Mesenchymal stem cell (in vitro differentiated cells and primary cell): ENCODE measurements around the gene SELENOF.
"Not testable (repeated sequence)": the region's sequence is repeated elsewhere in the genome, so short reads cannot be mapped to it uniquely, and the experiment has no call there.

ENCODE experiments used
- DNase-seq: peaks from one replicate; pipeline ENCODE4 v3.0.0-alpha.2; 2013
- H2AFZ ChIP-seq: one replicate; pipeline ENCODE4 v1.6.1; 2013; ENCODE audit warnings: low read depth, mild to moderate bottlenecking, control low read depth, inconsistent platforms, low read length, moderate library complexity
- H2AK5ac ChIP-seq: 2 replicates; pipeline ENCODE4 v1.6.1; 2013; ENCODE audit warnings: low read length, moderate library complexity, mild to moderate bottlenecking, inconsistent platforms; ENCODE audit not compliant: severe bottlenecking
- H2BK120ac ChIP-seq: one replicate; pipeline ENCODE4 v1.6.1; 2013; ENCODE audit warnings: low read depth, mild to moderate bottlenecking, inconsistent platforms, low read length, moderate library complexity
- H2BK12ac ChIP-seq, 2 experiments: one replicate each; pipeline ENCODE4 v1.6.1; 2013; ENCODE audit warnings: inconsistent platforms in 2 of 2, low read length in 2 of 2, mild to moderate bottlenecking in 2 of 2, moderate library complexity in 2 of 2, control low read depth in 1 of 2
- H2BK15ac ChIP-seq: one replicate; pipeline ENCODE4 v1.6.1; 2013; ENCODE audit warnings: mild to moderate bottlenecking, low read depth, inconsistent platforms; ENCODE audit not compliant: poor library complexity, severe bottlenecking
- H2BK5ac ChIP-seq: 2 replicates; pipeline ENCODE4 v1.6.1; 2013; ENCODE audit warnings: low read depth, mild to moderate bottlenecking, low read length, control low read depth, inconsistent platforms; ENCODE audit not compliant: poor library complexity, severe bottlenecking
- H3K14ac ChIP-seq, 2 experiments: one replicate each; pipeline ENCODE4 v1.6.1; 2013; ENCODE audit warnings: inconsistent platforms in 2 of 2, low read length in 2 of 2, control low read depth in 1 of 2, mild to moderate bottlenecking in 1 of 2, moderate library complexity in 1 of 2
- H3K18ac ChIP-seq, 2 experiments: one replicate each; pipeline ENCODE4 v1.6.1; 2013; ENCODE audit warnings: inconsistent platforms in 2 of 2, low read length in 2 of 2, control low read depth in 1 of 2, low read depth in 1 of 2, mild to moderate bottlenecking in 1 of 2
- H3K23ac ChIP-seq, 2 experiments: one replicate each; pipeline ENCODE4 v1.6.1; 2013; ENCODE audit warnings: inconsistent platforms in 2 of 2, low read length in 2 of 2, mild to moderate bottlenecking in 2 of 2, moderate library complexity in 2 of 2, control low read depth in 1 of 2
- H3K27ac ChIP-seq: 2 replicates; pipeline ENCODE4 v1.5.1; 2013; ENCODE audit warnings: mild to moderate bottlenecking, moderate library complexity, low read length, control low read depth, inconsistent platforms; ENCODE audit not compliant: poor library complexity, severe bottlenecking
- H3K27me3 ChIP-seq, 2 experiments: 2 replicates each; pipeline versions ENCODE4 v1.6.1 to v1.7.0; 2013; ENCODE audit warnings: low read length in 2 of 2, mild to moderate bottlenecking in 2 of 2, moderate library complexity in 2 of 2, control low read depth in 1 of 2, inconsistent platforms in 1 of 2; ENCODE audit not compliant: control insufficient read depth in 1 of 2, insufficient read depth in 1 of 2
- H3K36me3 ChIP-seq, 2 experiments: 2 replicates each; pipeline versions ENCODE4 v1.6.1 to v1.7.0; 2013; ENCODE audit warnings: low read length in 2 of 2, control low read depth in 1 of 2, inconsistent platforms in 1 of 2, low read depth in 1 of 2, mild to moderate bottlenecking in 1 of 2; ENCODE audit not compliant: insufficient read depth in 2 of 2, control insufficient read depth in 1 of 2
- H3K4ac ChIP-seq, 2 experiments: one replicate each; pipeline ENCODE4 v1.6.1; 2013; ENCODE audit warnings: inconsistent platforms in 2 of 2, low read length in 2 of 2, mild to moderate bottlenecking in 2 of 2, moderate library complexity in 2 of 2, control low read depth in 1 of 2, low read depth in 1 of 2
- H3K4me1 ChIP-seq: 2 replicates; pipeline ENCODE4 v1.6.1; 2013; ENCODE audit warnings: low read depth, low read length, control low read depth; ENCODE audit not compliant: control insufficient read depth, insufficient read depth
- H3K4me2 ChIP-seq: 2 replicates; pipeline ENCODE4 v1.6.1; 2013; ENCODE audit warnings: low read length, mild to moderate bottlenecking, inconsistent platforms; ENCODE audit not compliant: poor library complexity, severe bottlenecking
- H3K4me3 ChIP-seq, 2 experiments: 2 replicates each; pipeline versions ENCODE4 v1.5.1 to v1.7.0; 2013; ENCODE audit warnings: low read length in 2 of 2, mild to moderate bottlenecking in 2 of 2, control low read depth in 1 of 2, low read depth in 1 of 2; ENCODE audit not compliant: insufficient read depth in 1 of 2
- H3K79me1 ChIP-seq: replicated peaks from 2 replicates; pipeline ENCODE4 v1.6.1; 2013; ENCODE audit warnings: mild to moderate bottlenecking, control low read depth, low read length, inconsistent platforms; ENCODE audit not compliant: poor library complexity, severe bottlenecking
- H3K9ac ChIP-seq: 2 replicates; pipeline ENCODE4 v1.7.0; 2013; ENCODE audit warnings: mild to moderate bottlenecking, low read length, moderate library complexity
- H3K9me3 ChIP-seq: 2 replicates; pipeline ENCODE4 v1.7.0; 2013; ENCODE audit warnings: mild to moderate bottlenecking, low read length; ENCODE audit not compliant: control insufficient read depth
- H4K8ac ChIP-seq: one replicate; pipeline ENCODE4 v1.6.1; 2013; ENCODE audit warnings: inconsistent platforms, mild to moderate bottlenecking, low read length, moderate library complexity
- H4K91ac ChIP-seq: one replicate; pipeline ENCODE4 v1.6.1; 2013; ENCODE audit warnings: mild to moderate bottlenecking, low read length, inconsistent platforms
- WGBS: methylation state at CpG from one replicate; pipeline ENCODE4 v1.1.7; 2013; ENCODE audit warnings: mixed read lengths; 5-methylcytosine and 5-hydroxymethylcytosine counted together

The SELENOF gene

DNA sequence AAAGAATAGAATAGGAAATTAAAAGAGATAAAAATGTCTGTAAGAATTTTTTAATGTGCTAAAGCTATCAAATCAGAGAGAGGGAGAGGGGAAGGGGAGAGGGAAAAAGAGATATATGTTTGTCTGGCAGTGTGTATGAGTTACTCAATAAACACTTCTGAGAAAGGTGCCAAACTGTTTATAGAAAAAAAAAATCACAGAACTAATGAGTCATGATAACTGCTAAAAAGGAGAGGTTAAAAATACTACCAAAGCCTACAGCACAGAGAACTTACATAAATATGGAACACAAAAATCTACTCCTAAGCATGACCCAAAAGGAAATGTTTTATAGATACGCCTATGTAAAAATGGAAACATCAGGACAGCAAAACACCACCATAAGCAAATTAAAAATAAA, 45.4 kb downstream of the SELENOF start:
- no peaks in the 10 kb centered on the region for H3K27me3 ChIP-seq
- no peak overlapping the region for H2BK120ac ChIP-seq
- H3K14ac ChIP-seq = no peak overlapping the region
- H3K18ac ChIP-seq = no peak overlapping the region
- H2BK5ac ChIP-seq = no peak overlapping the region
- no peak overlapping the region for H3K4me2 ChIP-seq
- peak; percentile 25 for DNase-seq
- no peak overlapping the region for H3K23ac ChIP-seq
- WGBS = no CpG with 5 or more reads among the region's 1 CpG
- H3K9ac ChIP-seq = peak overlapping the region; percentile 39
- no peak overlapping the region for H2AFZ ChIP-seq
- H3K27ac ChIP-seq = no peak overlapping the region
- H3K4me1 ChIP-seq = no peaks in the 10 kb centered on the region
- H4K91ac ChIP-seq = no peak overlapping the region
- no peak overlapping the region for H2BK12ac ChIP-seq
- H3K9me3 ChIP-seq = no peaks in the 10 kb centered on the region
- no peak overlapping the region for H2BK15ac ChIP-seq
- H4K8ac ChIP-seq = no peak overlapping the region
- H3K79me1 ChIP-seq = peaks cover 6% of the 10 kb centered on the region
- no peak overlapping the region for H3K4ac ChIP-seq
- H3K36me3 ChIP-seq = peaks cover 6 to 13% of the 10 kb centered on the region in 2 experiments
- H2AK5ac ChIP-seq = no peak overlapping the region
- H3K4me3 ChIP-seq = no peak overlapping the region

DNA sequence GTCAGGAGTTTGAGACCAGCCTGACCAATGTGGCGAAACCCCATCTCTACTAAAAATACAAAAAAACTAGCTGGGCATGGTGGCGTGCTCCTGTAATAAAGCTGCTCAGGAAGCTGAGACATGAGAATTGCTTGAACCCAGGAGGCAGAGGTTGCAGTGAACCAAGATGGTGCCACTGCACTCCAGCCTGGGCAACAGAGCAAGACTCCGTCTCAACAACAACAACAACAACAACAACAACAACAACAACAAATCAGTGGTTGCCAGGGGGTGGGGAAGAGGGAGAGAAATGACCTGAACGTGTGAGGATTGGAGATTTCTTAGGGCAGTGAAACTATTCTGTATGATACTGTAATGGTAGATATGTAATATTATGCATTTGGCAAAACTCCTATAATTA, 46.6 kb downstream of the SELENOF start:
- 90% methylated on average over 2 of the region's 4 CpGs for WGBS
- Histone ChIP-seq H3K36me3 (peaks cover under 1 to 20% of the 10 kb centered on the region in 2 experiments), H3K9ac (peak overlapping the region; percentile 23)
- not testable (repeated sequence) for H3K9me3 ChIP-seq, H2BK15ac ChIP-seq, H2BK120ac ChIP-seq, H3K27ac ChIP-seq, H4K91ac ChIP-seq, DNase-seq, H3K27me3 ChIP-seq, H2AFZ ChIP-seq, H3K4me1 ChIP-seq, H3K4me3 ChIP-seq, H2BK5ac ChIP-seq, H4K8ac ChIP-seq, H3K79me1 ChIP-seq, H3K18ac ChIP-seq, H2BK12ac ChIP-seq, H3K14ac ChIP-seq, H3K4me2 ChIP-seq, H2AK5ac ChIP-seq, H3K23ac ChIP-seq, H3K4ac ChIP-seq

DNA sequence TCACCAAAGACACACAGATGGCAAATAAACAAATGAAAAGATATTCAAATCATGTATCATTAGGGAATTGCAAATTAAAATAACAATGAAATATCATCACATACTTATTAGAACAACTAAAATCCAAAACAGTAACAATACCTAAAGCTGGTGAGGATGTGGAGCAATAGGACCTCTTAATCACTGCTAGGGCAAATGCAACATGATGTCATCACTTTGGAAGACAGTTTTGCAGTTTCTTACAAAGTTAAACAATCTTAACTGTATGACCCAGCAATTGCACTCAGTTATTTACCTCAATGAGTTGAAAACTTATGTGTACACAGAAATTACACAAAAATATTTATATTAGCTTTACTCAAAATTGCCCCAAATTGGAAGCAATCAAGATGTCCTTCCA, 47.3 kb downstream of the SELENOF start:
- Histone ChIP-seq H2AK5ac (no peak overlapping the region), H3K4me3 (no peak overlapping the region), H3K4ac (no peak overlapping the region), H3K23ac (no peak overlapping the region), H2AFZ (no peak overlapping the region), H3K36me3 (peaks cover 3 to 20% of the 10 kb centered on the region in 2 experiments), H2BK15ac (no peak overlapping the region), H3K79me1 (peaks cover 4% of the 10 kb centered on the region), H3K4me1 (no peaks in the 10 kb centered on the region), H3K18ac (no peak overlapping the region), H2BK120ac (no peak overlapping the region), H3K27ac (no peak overlapping the region), H2BK12ac (no peak overlapping the region), H2BK5ac (no peak overlapping the region), H3K9me3 (no peaks in the 10 kb centered on the region), H3K4me2 (no peak overlapping the region), H3K27me3 (no peaks in the 10 kb centered on the region), H3K14ac (no peak overlapping the region), H4K91ac (no peak overlapping the region), H4K8ac (no peak overlapping the region), H3K9ac (peak overlapping the region; percentile 42)
- peak; percentile 73 for DNase-seq

DNA sequence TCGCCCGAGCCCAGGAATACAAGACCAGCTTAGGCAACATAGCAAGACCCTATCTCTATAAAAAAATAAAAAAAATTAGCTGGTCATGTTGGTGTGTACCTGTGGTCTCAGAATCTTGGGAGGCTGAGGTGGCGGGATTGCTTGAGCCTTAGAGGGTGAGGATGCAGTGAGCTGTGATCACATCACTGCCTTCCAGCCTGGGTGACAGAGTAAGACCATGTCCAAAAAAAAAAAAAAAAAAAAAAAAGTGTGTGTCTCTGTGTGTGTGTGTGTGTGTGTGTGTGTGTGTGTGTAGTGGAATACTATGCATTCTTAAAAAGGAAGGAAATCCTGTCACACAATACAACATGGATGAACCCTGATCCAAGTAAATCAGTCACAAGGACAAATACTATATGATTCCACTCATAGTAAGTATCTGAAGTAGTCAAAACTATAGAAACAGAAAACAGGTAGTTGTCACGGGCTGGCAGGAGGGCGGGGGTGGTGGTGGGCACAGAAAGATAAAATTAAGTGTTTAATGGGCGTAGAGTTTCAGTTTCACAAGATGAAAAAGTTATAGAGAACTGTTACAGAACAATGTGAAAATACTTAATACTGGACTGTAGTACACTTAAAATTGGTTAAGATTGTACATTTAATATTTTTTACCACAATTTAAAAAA, 47.8 kb downstream of the SELENOF start:
- Histone ChIP-seq H2AK5ac (no peak overlapping the region), H3K14ac (no peak overlapping the region), H2BK120ac (no peak overlapping the region), H3K23ac (no peak overlapping the region), H3K36me3 (peaks cover 3 to 24% of the 10 kb centered on the region in 2 experiments), H3K79me1 (peaks cover 4% of the 10 kb centered on the region), H3K9me3 (no peaks in the 10 kb centered on the region), H4K91ac (no peak overlapping the region), H2BK15ac (no peak overlapping the region), H3K4me1 (no peaks in the 10 kb centered on the region), H2BK12ac (no peak overlapping the region), H3K9ac (peak overlapping the region; percentile 42), H4K8ac (no peak overlapping the region), H3K4me3 (no peak overlapping the region), H3K18ac (no peak overlapping the region), H2BK5ac (no peak overlapping the region), H3K27ac (no peak overlapping the region), H3K27me3 (no peaks in the 10 kb centered on the region), H2AFZ (no peak overlapping the region), H3K4me2 (no peak overlapping the region), H3K4ac (no peak overlapping the region)
- WGBS = 100% methylated on average over 3 of the region's 6 CpGs
- DNase-seq = no peak
